ENCODE measurements around the gene SPARCL1. TPM values are rescaled to one million over a fixed set of nuclear protein-coding genes. Genes with fewer than 3 reads are reported as not detected.
"Not testable (repeated sequence)": the region's sequence is repeated elsewhere in the genome, so short reads cannot be mapped to it uniquely, and the experiment has no call there.

SPARCL1 gene
- total and polyA plus RNA-seq, 4 donors = 1.9 to 25.8 (median 13.3) TPM

DNA sequence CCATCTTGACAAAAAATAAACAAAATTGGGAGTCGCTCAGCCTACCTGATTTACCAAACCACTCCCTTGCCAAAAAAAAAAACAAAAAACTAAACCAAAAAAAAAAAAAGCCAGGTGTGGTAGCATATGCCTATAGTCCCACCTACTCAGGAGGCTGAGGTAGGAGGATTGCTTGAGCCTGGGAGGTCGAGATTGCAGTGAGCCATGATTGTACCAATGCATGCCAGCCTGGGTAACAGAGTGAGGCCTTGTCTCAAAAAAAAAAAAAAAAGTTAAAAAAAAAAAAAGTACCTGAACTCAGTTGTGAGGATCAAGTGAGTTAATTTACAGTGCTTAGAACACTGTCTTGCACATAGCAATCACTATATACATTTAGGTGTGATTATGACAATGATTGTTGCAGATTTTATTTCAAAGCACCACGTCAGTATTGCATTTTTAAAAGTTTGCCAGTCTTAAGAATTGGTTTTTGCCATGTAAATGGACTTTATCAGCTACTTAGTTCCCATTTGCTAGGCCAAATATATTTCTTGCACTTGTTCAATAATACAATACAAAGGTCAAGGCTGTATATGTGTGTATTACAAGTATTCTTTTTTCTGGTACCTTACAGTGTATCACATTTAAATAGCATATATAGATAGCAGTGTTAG, 102.2 kb downstream of the SPARCL1 start:
- Histone ChIP-seq H3K9ac (ENCODE audit: low read depth in 1 of 2, low read length in 2 of 2) (no peak overlapping the region), H3K4me3 (ENCODE audit: low read depth in 1 of 3, low read length in 3 of 3) (no peak overlapping the region), H3K27me3 (ENCODE audit: control insufficient read depth in 4 of 4, insufficient read depth in 4 of 4, low read length in 3 of 4) (no peaks in the 10 kb centered on the region), H3K36me3 (ENCODE audit: control insufficient read depth in 4 of 4, insufficient read depth in 3 of 4, low read depth in 1 of 4, low read length in 3 of 4) (no peaks in the 10 kb centered on the region), H3K9me3 (ENCODE audit: control insufficient read depth in 4 of 4, low read length in 3 of 4) (no peaks in the 10 kb centered on the region), H3K4me1 (ENCODE audit: control insufficient read depth in 4 of 4, insufficient read depth in 4 of 4, low read length in 3 of 4) (peaks cover 0 to 26% (median 14%) of the 10 kb centered on the region in 4 donors), H3K27ac (ENCODE audit: low read depth in 1 of 2, low read length in 2 of 2) (no peak overlapping the region)
- DNase-seq (ENCODE audit: low spot score) = no peak
- WGBS = 82% methylated on average over 3 of the region's 3 CpGs
- no peak for TF ChIP-seq RAD21 (IDR thresholded peaks at IDR 0.05)
- TF ChIP-seq, protein P1, sequence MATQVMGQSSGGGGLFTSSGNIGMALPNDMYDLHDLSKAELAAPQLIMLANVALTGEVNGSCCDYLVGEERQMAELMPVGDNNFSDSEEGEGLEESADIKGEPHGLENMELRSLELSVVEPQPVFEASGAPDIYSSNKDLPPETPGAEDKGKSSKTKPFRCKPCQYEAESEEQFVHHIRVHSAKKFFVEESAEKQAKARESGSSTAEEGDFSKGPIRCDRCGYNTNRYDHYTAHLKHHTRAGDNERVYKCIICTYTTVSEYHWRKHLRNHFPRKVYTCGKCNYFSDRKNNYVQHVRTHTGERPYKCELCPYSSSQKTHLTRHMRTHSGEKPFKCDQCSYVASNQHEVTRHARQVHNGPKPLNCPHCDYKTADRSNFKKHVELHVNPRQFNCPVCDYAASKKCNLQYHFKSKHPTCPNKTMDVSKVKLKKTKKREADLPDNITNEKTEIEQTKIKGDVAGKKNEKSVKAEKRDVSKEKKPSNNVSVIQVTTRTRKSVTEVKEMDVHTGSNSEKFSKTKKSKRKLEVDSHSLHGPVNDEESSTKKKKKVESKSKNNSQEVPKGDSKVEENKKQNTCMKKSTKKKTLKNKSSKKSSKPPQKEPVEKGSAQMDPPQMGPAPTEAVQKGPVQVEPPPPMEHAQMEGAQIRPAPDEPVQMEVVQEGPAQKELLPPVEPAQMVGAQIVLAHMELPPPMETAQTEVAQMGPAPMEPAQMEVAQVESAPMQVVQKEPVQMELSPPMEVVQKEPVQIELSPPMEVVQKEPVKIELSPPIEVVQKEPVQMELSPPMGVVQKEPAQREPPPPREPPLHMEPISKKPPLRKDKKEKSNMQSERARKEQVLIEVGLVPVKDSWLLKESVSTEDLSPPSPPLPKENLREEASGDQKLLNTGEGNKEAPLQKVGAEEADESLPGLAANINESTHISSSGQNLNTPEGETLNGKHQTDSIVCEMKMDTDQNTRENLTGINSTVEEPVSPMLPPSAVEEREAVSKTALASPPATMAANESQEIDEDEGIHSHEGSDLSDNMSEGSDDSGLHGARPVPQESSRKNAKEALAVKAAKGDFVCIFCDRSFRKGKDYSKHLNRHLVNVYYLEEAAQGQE (IDR thresholded peaks at IDR 0.05) = no peak
- no peak for TF ChIP-seq NR2F2 (IDR thresholded peaks at IDR 0.05)
- no peak for TF ChIP-seq TAF1 (conservative IDR thresholded peaks at IDR 0.05)
- TF ChIP-seq FOXA2 (IDR thresholded peaks at IDR 0.05) = no peak
- no peak for TF ChIP-seq HNF4G (IDR thresholded peaks at IDR 0.05)
- no peak for TF ChIP-seq FOXA1 (IDR thresholded peaks at IDR 0.05)
- no peak for TF ChIP-seq GABPA (IDR thresholded peaks at IDR 0.05 in 1 of 2, conservative IDR thresholded peaks at IDR 0.05 in 1 of 2)
- TF ChIP-seq HNF4A (conservative IDR thresholded peaks at IDR 0.05) = peak; percentile 6 to 52

DNA sequence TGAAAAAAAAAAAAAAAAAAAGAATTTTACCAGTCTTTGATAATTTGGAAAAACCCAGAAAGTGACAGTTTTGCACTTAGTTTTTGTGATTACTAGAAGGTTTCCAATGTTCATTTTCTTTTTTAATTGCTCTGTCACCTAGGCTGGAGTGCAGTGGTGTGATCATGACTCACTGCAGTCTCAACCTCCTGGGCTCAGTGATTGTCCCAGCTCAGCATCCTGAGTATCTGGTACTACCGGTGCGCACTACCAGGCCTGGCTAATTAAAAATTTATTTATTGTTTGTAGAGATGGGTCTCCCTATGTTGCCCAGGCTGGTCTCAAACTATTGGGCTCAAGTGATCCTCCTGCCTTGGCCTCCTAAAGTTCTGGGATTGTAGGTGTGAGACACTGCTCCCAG, 103.5 kb downstream of the SPARCL1 start:
- no peak overlapping the region for H3K27ac ChIP-seq (ENCODE audit: low read depth in 1 of 2, low read length in 2 of 2)
- H3K9me3 ChIP-seq (ENCODE audit: control insufficient read depth in 4 of 4, low read length in 3 of 4) = no peaks in the 10 kb centered on the region
- TF ChIP-seq SP1 (IDR thresholded peaks at IDR 0.05) (no peak), RAD21 (IDR thresholded peaks at IDR 0.05) (no peak)
- no peak overlapping the region for H3K4me3 ChIP-seq (ENCODE audit: low read depth in 1 of 3, low read length in 3 of 3)
- no peak for DNase-seq (ENCODE audit: low spot score)
- peaks cover 3 to 38% (median 26%) of the 10 kb centered on the region in 4 donors for H3K4me1 ChIP-seq (ENCODE audit: control insufficient read depth in 4 of 4, insufficient read depth in 4 of 4, low read length in 3 of 4)
- H3K36me3 ChIP-seq (ENCODE audit: control insufficient read depth in 4 of 4, insufficient read depth in 3 of 4, low read depth in 1 of 4, low read length in 3 of 4) = no peaks in the 10 kb centered on the region
- no peak overlapping the region for H3K9ac ChIP-seq (ENCODE audit: low read depth in 1 of 2, low read length in 2 of 2)
- WGBS = 96% methylated on average over 2 of the region's 2 CpGs
- H3K27me3 ChIP-seq (ENCODE audit: control insufficient read depth in 4 of 4, insufficient read depth in 4 of 4, low read length in 3 of 4) = no peaks in the 10 kb centered on the region

DNA sequence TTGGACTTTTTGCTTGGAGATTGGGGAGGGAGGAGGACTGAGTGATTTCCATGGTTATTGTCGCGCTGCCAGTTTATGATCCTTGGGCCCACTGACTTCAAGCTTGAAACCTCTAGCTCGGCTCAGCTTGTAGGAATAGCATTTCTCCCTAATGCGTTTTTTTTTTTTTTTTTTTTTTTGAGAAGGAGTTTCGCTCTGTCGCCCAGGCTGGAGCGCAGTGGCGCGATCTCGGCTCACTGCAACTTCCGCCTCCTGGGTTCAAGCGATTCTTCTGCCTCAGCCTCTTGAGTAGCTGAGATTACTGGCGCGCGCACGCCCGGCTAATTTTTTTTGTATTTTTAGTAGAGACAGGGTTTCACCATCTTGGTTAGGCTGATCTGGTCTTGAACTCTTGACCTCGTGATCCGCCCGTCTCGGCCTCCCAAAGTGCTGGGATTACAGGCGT, 105.1 kb downstream of the SPARCL1 start:
- Histone ChIP-seq H3K4me1 (ENCODE audit: control insufficient read depth in 4 of 4, insufficient read depth in 4 of 4, low read length in 3 of 4) (peaks cover 11 to 52% (median 40%) of the 10 kb centered on the region in 4 donors), H3K4me3 (ENCODE audit: low read depth in 1 of 3, low read length in 3 of 3) (peak overlapping the region in 2 of 3 donors; percentile 32 to 83), H3K27ac (ENCODE audit: low read depth in 1 of 2, low read length in 2 of 2) (peak overlapping the region in 1 of 2 donors; percentile 19)
- not testable (repeated sequence) for DNase-seq (ENCODE audit: low spot score); H3K27me3 ChIP-seq (ENCODE audit: control insufficient read depth in 4 of 4, insufficient read depth in 4 of 4, low read length in 3 of 4); H3K36me3 ChIP-seq (ENCODE audit: control insufficient read depth in 4 of 4, insufficient read depth in 3 of 4, low read depth in 1 of 4, low read length in 3 of 4); H3K9ac ChIP-seq (ENCODE audit: low read depth in 1 of 2, low read length in 2 of 2); H3K9me3 ChIP-seq (ENCODE audit: control insufficient read depth in 4 of 4, low read length in 3 of 4)
- WGBS = 92% methylated on average over 22 of the region's 22 CpGs

Other genes starting within 250 kb of the SPARCL1 start
- 10 to 100 TPM in 1 of 2 donors, under 1 TPM in 1; 0.09 to 20.3 TPM for gene HSD17B13, start 206.5 kb downstream of the SPARCL1 start, total RNA-seq
- 10 to 100 TPM; 25.3 to 61.7 TPM for gene HSD17B13, start 206.5 kb downstream of the SPARCL1 start, polyA plus RNA-seq
- gene HSD17B11, start 138.2 kb downstream of the SPARCL1 start, total RNA-seq = 100 to 1,000 TPM; 109 to 120 TPM
- 100 to 1,000 TPM in 1 of 2 donors, 10 to 100 TPM in 1; 94.8 to 133 TPM for gene HSD17B11, start 138.2 kb downstream of the SPARCL1 start, polyA plus RNA-seq
- 10 to 100 TPM in 1 of 2 donors, 1 to 10 TPM in 1; 9.2 to 21.8 TPM for gene NUDT9, start 106.8 kb downstream of the SPARCL1 start, total RNA-seq
- 10 to 100 TPM; 32.1 to 37.3 TPM for gene NUDT9, start 106.8 kb downstream of the SPARCL1 start, polyA plus RNA-seq
- gene DSPP, start 79.2 kb upstream of the SPARCL1 start, total RNA-seq = under 1 TPM in 1 of 2 donors, not detected in 1; under 0.01 TPM
- not detected for gene DSPP, start 79.2 kb upstream of the SPARCL1 start, polyA plus RNA-seq
- not detected for gene DMP1, start 120.9 kb upstream of the SPARCL1 start, total RNA-seq
- gene DMP1, start 120.9 kb upstream of the SPARCL1 start, polyA plus RNA-seq = not detected

Measured in liver (tissue), 9 donors.